Activated CD8-positive, alpha-beta memory T cell treated with anti-CD3 and anti-CD28 coated beads for 48 hours (primary cell): ENCODE results near the gene AKR1A1.
"Not testable (repeated sequence)": the region's sequence is repeated elsewhere in the genome, so short reads cannot be mapped to it uniquely, and the experiment has no call there.

ENCODE experiments used
- DNase-seq, 3 experiments: peaks; one replicate each; pipeline ENCODE4 v3.0.0-alpha.2; 2020; ENCODE audit warnings: low read depth in 2 of 3, low spot score in 2 of 3

Gene AKR1A1

DNA sequence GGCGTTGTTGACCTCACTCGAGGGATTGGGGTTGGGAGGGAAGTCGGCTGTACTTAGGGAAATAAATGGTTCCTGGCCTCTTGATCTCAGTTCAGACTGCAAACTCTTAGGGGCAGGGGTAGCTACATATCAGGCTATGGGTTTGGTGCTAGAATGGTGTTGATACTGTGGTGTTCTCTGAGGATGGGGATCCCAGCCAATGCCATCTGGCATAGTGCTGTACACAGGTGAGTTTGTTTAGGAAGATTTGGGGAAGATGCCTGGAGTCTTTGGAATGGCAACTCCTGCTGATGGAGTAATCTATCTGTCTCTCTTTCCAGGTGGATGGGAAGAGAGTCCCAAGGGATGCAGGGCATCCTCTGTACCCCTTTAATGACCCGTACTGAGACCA, 18.9 kb downstream of the AKR1A1 start:
- DNase-seq, result no peak

DNA sequence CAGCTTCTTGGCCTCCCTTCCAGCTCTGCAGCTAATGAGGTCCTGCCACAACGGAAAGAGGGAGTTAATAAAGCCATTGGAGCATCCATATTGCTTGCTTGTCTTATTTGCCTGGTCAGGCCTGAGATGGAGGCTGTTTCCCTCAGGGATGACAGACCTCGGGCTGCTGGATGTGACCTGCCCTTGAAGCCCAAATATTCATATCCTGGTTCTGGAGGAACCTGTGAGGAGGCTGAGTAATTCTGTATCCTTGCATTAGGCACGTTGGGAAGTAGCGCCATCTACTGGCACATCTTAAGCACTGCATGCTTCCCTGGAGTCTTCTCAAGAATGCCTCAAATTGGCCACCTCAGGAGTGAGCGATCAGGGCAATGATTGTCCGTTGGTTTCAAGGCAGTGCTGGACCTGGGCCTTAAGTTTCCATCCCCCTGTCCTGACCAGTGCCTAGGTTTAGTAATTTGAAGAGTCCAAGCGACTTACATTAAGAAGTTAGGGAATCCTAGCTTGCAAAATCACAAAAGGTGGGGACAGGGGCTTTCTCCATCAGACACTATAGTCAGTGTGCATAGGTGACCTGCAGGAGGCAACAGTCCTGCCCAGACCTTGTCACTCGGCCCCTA, 19.4 kb downstream of the AKR1A1 start:
- DNase-seq, result peak in 1 of 3 experiments; percentile 51

GRCh38 chr1:45570631-45571030, 20.0 kb downstream of the AKR1A1 start:
- no peak for DNase-seq

GRCh38 chr1:45573231-45573804, 22.7 kb downstream of the AKR1A1 start:
- no peak for DNase-seq

- no peak for DNase-seq
These were observed 23.5 kb downstream of the AKR1A1 start for GRCh38 chr1:45574105-45574626.

DNA sequence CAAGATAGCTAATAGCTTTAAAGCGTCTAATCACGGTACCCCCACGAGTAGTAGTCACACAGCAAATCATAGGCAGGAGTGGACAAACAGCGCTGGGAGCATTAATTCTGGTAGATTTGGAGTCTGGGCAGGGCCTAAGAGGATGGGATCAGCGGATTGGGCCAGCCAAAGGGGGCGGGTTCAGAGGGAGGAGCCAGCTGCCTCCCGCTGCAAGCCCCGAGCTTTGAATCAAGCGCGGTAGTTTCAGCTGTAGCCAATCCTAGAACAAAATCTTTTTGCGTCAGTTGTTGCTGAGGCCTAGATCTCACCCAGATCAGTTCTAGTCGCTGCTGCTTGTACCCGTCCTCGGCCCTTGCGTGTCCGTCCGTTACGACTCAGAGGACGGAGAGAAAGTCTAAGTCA, 32.6 kb downstream of the AKR1A1 start:
- DNase-seq, result peak in 2 of 3 experiments; percentile 67 to 77

GRCh38 chr1:45583666-45584350, 33.2 kb downstream of the AKR1A1 start, which contains the start of gene NASP:
NASP (plus strand) TSS chr1:45584041; CDS start chr1:45584147, 106 bp downstream.
- DNase-seq, result peak; percentile 80 to 98 (median 98)

GRCh38 chr1:45584351-45585109, 33.9 kb downstream of the AKR1A1 start:
- DNase-seq, result peak; percentile 69 to 80 (median 74)

GRCh38 chr1:45585110-45585426, 34.4 kb downstream of the AKR1A1 start:
- no peak for DNase-seq

GRCh38 chr1:45585496-45586075, 35.0 kb downstream of the AKR1A1 start:
- DNase-seq, result no peak

DNA sequence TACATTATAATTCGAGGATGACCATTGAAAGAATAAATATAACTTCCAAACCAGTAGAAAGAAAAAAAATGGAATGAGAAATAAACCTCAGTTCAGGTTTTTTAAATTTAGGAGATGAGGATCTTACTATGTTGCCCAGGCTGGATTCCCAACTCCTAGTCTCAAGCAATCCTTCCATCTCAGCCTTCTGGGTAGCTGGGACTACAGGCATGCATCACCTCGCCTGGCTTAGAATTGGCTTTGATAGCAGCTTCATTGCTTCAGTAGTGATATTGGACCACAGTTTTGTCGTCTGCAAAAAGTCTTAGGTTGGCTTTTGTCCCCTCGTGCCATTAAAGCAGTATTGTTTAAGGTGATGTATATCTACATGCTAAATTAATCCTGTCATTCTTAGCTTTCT, 36.1 kb downstream of the AKR1A1 start:
- DNase-seq, result no peak

DNA sequence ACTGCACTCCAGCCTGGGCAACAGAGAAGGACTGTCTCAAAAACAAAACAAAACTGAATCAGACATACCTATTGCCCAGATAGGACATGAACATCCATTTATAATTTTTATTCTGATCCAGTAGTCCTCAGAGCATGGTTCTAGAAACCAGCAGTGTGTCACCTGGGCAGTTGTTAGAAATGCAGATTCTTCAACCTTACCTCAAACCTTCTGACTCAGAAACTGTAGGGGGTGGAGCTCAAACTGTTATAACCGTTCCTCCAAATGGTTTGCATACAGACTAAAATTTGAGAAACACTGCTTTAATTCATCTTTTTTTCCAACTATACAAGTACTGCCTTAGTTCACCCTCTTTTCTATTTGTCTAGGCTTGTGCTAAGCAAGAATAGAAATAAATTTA, 39.2 kb downstream of the AKR1A1 start:
- no peak for DNase-seq

DNA sequence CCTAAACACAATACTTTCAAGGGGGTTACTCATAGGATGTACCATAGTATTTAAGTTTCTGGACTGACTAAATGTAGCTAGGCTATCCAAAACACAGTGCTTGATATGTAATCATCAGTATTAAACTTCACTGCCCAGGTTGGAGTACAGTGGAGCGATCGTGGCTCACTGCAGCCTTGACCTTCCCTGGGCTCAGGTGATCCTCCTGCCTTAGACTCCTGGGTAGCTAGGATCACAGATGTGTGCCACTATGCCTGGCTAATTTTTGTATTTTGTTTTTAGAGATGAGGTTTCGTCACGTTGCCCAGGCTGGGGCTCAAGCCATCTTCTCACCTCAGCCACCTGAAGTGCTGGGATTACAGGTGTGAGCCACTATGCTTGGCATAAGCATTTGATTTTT, 43.8 kb downstream of the AKR1A1 start:
- no peak for DNase-seq

DNA sequence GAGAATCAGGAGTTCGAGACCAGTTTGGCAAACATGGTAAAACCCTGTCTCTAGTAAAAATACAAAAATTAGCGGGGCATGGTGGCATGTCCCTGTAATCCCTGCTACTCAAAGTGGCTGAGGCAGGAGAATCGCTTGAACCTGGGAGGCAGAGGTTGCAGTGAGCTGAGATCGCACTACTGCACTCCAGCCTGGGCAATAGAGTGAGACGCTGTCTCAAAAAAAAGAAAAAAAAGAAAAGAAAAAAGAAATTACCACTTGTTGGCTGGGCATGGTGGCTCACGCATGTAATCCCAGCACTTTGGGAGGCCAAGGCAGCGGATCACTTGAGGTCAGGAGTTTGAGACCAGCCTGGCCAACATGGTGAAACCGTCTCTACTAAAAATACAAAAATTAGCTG, 46.1 kb downstream of the AKR1A1 start:
- DNase-seq, result not testable (repeated sequence)

DNA sequence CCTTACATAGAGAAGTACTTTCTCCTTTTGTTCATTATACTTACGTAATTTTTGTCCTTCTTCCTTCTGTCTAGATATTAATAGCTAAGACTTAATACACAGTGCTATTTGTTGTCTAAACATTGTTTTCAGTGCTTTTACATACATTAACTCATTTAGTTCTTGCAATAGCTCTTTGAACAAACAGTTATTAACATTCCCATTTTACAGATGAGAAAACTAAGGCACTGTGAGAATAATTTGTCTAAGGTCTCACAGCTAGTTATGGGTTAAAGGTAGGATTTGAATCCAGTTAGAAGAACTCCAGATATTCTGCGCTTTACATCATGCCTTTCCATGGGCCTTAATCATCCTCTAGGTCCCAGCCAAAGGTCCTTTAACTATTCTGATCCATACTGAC, 53.6 kb downstream of the AKR1A1 start:
- DNase-seq, result no peak

GRCh38 chr1:45607404-45608074, 56.9 kb downstream of the AKR1A1 start:
- DNase-seq, result no peak

DNA sequence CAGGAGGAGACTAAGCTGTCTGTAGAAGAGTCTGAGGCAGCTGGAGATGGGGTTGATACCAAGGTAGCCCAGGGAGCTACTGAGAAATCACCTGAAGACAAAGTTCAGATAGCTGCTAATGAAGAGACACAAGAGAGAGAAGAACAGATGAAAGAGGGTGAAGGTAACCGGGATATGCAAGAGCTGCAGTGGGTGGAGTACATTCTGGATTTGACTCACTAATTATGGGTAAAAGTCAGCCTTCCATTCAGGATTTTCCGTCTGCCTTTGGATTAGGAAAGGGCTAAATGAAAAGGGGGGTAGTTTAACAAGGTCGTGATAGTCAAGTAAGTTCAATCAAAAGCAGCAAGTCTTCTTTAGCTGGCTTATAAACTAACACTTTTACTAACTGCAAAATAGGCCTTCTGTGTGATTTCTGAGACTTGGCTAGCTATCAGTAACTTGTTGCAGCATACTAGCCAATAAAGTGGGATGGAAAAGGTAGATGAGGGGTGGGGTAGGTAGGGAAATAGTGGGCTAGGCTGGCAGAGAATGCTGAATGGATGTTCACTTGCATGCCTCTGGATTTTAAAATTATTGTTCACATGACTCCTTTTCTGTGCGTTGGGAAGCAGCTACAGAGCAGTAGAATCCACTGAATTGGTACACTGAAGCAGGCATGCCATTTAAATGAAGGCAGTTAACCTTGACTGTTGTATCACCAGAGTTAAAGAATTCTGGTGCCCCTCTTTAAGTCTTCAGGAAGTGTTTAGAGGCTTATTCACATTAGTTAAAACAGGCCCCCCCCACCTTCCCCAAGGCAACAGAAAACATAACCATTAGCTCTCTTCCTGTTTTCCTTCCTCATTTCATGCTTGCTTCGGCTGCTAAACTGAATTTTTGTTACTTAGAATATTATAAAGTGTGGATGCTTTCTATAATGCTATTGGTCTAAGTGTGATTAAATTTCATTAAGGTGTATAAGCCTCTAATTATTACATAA, 57.8 kb downstream of the AKR1A1 start:
- no peak for DNase-seq

DNA sequence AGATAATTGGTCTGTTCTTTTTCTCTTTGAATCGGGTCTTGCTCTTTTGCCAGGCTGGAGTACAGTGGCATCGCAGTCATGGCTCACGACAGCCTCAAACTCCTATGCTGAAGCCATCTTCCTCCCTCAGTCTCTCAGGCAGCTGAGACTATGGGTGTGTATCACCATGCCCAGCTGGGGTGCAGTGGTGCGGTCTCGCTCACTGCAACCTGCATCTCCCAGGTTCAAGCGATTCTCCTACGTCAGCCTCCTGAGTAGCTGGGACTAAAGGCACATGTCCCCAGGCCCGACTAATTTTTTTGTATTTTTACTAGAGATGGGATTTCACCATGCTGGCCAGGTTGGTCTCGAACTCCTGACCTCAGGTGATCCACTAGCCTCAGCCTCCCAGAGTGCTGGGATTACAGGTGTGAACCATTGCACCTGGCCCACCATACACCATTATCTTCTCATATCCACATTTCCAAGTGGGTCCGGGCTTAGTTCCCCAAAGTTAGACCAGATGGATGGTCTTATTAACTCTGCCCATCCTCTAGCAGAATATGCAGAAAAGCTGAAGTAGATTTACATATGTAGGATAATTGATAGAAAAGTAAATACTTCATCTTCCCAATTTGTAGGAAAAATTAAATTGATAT, 60.1 kb downstream of the AKR1A1 start:
- no peak for DNase-seq

- no peak for DNase-seq
These were observed 62.4 kb downstream of the AKR1A1 start for GRCh38 chr1:45612941-45613579.
